Epithelial cell of proximal tubule (primary cell): ENCODE data around the gene IQSEC1. TPM values are rescaled to one million over a fixed set of nuclear protein-coding genes. Genes with fewer than 3 reads are reported as not detected.

ENCODE experiments used
- DNase-seq: peaks from one replicate; pipeline ENCODE4 v3.0.0-alpha.2; 2011; ENCODE audit warnings: low read depth
- H3K4me3 ChIP-seq: 2 replicates; pipeline ENCODE4 v1.5.1; 2011; ENCODE audit warnings: low read depth, mild to moderate bottlenecking, low read length
- CTCF ChIP-seq: conservative IDR thresholded peaks from 2 replicates; pipeline ENCODE4 v1.5.1; 2012; ENCODE audit warnings: low read depth, mild to moderate bottlenecking, low read length
- total RNA-seq: library from RNA; depleted of rRNA; stranded (reverse); fragments of >200 nt; gene quantifications from 2 replicates; pipeline ENCODE4 v1.2.3, GENCODE V29; 2015

IQSEC1 gene
- total RNA-seq, 1 donor from 2014 or later: 8.8 TPM

GRCh38 chr3:12929801-12930200 is 143.4 kb downstream of the IQSEC1 start:
- DNase-seq: no peak
- no peak overlapping the region for H3K4me3 ChIP-seq
- TF ChIP-seq CTCF: no peak

- DNase-seq: no peak
- H3K4me3 ChIP-seq: no peak overlapping the region
- TF ChIP-seq CTCF: no peak
These were observed 146.6 kb downstream of the IQSEC1 start for GRCh38 chr3:12926660-12927059.

- TF ChIP-seq CTCF: no peak
- DNase-seq: no peak
- no peak overlapping the region for H3K4me3 ChIP-seq
These were observed 147.6 kb downstream of the IQSEC1 start for GRCh38 chr3:12925648-12926047.

GRCh38 chr3:12924437-12924836 is 148.8 kb downstream of the IQSEC1 start:
- no peak overlapping the region for H3K4me3 ChIP-seq
- no peak for TF ChIP-seq CTCF
- DNase-seq: no peak

GRCh38 chr3:12922881-12923431 is 150.3 kb downstream of the IQSEC1 start:
- H3K4me3 ChIP-seq: no peak overlapping the region
- no peak for TF ChIP-seq CTCF
- no peak for DNase-seq

- DNase-seq: no peak
- no peak overlapping the region for H3K4me3 ChIP-seq
- TF ChIP-seq CTCF: no peak
These were observed 150.9 kb downstream of the IQSEC1 start for GRCh38 chr3:12922306-12922705.

GRCh38 chr3:12921736-12922135 is 151.5 kb downstream of the IQSEC1 start:
- DNase-seq: no peak
- TF ChIP-seq CTCF: no peak
- H3K4me3 ChIP-seq: no peak overlapping the region
